B cell (primary cell): ENCODE results near the gene TIMP2. TPM values are rescaled to one million over a fixed set of nuclear protein-coding genes. Genes with fewer than 3 reads are reported as not detected.

Experiments used
- ATAC-seq: fragments of 200-7000 bp; cut with Tn5 transposase; one replicate; pipeline ENCODE4 v1.10.0; 2021; ENCODE audit warnings: low read depth, mild to moderate bottlenecking, moderate number of reproducible peaks, moderate library complexity
- CTCF ChIA-PET: fragments of 350-600 bp; sonication (Branson Sonifier 250); formaldehyde crosslinking; loops from one replicate; lab custom pipeline; 2021; ENCODE audit warnings: antibody characterized with exemption, inconsistent platforms; lab: Charles Lee
- POLR2A ChIA-PET: fragments of 350-600 bp; sonication (Branson Sonifier 250); formaldehyde crosslinking; loops from one replicate; lab custom pipeline; 2021; ENCODE audit warnings: antibody characterized with exemption; lab: Charles Lee
- DNase-seq: peaks from one replicate; pipeline ENCODE4 v3.0.0; 2013
- H2AFZ ChIP-seq: 2 replicates; pipeline ENCODE4 v1.6.1; 2012; ENCODE audit warnings: mild to moderate bottlenecking, low read depth, low read length; ENCODE audit not compliant: insufficient read depth, poor library complexity, severe bottlenecking
- H3K27ac ChIP-seq, 2 donors: 1 replicate in 1 of 2; 2 replicates in 1 of 2; pipeline ENCODE4 v1.5.1; 2012 to 2013; ENCODE audit warnings: low read length in 2 of 2, mild to moderate bottlenecking in 2 of 2, moderate library complexity in 1 of 2
- H3K27me3 ChIP-seq, 4 experiments: fragments of 200-600 bp in 1 of 4; sonication (generic) in 1 of 4; replicated peaks in 1 of 4; 1 replicate in 2 of 4; 2 replicates in 2 of 4; pipeline versions ENCODE4 v1.6.1 to v1.7.0; 2013 to 2016; ENCODE audit warnings: low read length in 3 of 4, mild to moderate bottlenecking in 2 of 4, mixed read lengths in 1 of 4, moderate library complexity in 1 of 4; ENCODE audit not compliant: insufficient read depth in 4 of 4, control insufficient read depth in 3 of 4; ENCODE audit errors: control extremely low read depth in 1 of 4
- H3K36me3 ChIP-seq, 2 experiments: replicated peaks in 1 of 2; 1 replicate in 1 of 2; 2 replicates in 1 of 2; pipeline versions ENCODE4 v1.6.1 to v1.7.1; 2013; ENCODE audit warnings: low read length in 1 of 2; ENCODE audit not compliant: insufficient read depth in 2 of 2, control insufficient read depth in 1 of 2; ENCODE audit errors: control extremely low read depth in 1 of 2, extremely low read depth in 1 of 2
- H3K4me1 ChIP-seq, 2 donors: fragments of 200-600 bp in 1 of 2; sonication (generic) in 1 of 2; 1 replicate in 1 of 2; 2 replicates in 1 of 2; pipeline versions ENCODE4 v1.5.1 to v1.6.1; 2013 to 2017; ENCODE audit warnings: low read length in 2 of 2; ENCODE audit not compliant: control insufficient read depth in 2 of 2, insufficient read depth in 2 of 2
- H3K4me2 ChIP-seq: replicated peaks from 2 replicates; pipeline ENCODE3; 2012; ENCODE audit warnings: mild to moderate bottlenecking, low read depth, low read length; ENCODE audit not compliant: poor library complexity, severe bottlenecking
- H3K4me3 ChIP-seq, 5 experiments: fragments of 200-600 bp in 1 of 5; sonication (generic) in 1 of 5; 1 replicate in 3 of 5; 2 replicates in 2 of 5; pipeline versions ENCODE4 v1.5.1 to v1.7.0; 2011 to 2016; ENCODE audit warnings: low read length in 4 of 5, mild to moderate bottlenecking in 4 of 5, low read depth in 2 of 5, control low read depth in 1 of 5, moderate library complexity in 1 of 5; ENCODE audit not compliant: insufficient read depth in 1 of 5; ENCODE audit errors: control extremely low read depth in 1 of 5, extremely low read depth in 1 of 5
- H3K79me2 ChIP-seq: fragments of 200-600 bp; sonication (generic); one replicate; pipeline ENCODE4 v1.6.0; 2016; ENCODE audit warnings: low read length; ENCODE audit not compliant: control insufficient read depth, insufficient read depth
- H3K9ac ChIP-seq: fragments of 200-600 bp; sonication (generic); 2 replicates; pipeline ENCODE4 v1.6.1; 2017; ENCODE audit warnings: mild to moderate bottlenecking, low read length, moderate library complexity
- H3K9me3 ChIP-seq, 3 donors: one replicate each; pipeline versions ENCODE4 v1.6.1 to v1.7.1; 2013; ENCODE audit warnings: low read length in 2 of 3; ENCODE audit not compliant: control insufficient read depth in 2 of 3, insufficient read depth in 1 of 3; ENCODE audit errors: control extremely low read depth in 1 of 3
- H4K20me1 ChIP-seq: 2 replicates; pipeline ENCODE4 v1.6.0; 2012; ENCODE audit warnings: mild to moderate bottlenecking, low read length; ENCODE audit not compliant: insufficient read depth, control insufficient read depth, poor library complexity, severe bottlenecking
- H3K27ac Mint-ChIP-seq: one replicate; pipeline ENCODE4 v1.8.0; 2021; ENCODE audit warnings: mixed read lengths
- H3K27me3 Mint-ChIP-seq: one replicate; pipeline ENCODE4 v1.8.0; 2021; ENCODE audit warnings: mixed read lengths
- H3K4me1 Mint-ChIP-seq: one replicate; pipeline ENCODE4 v1.8.0; 2021; ENCODE audit warnings: mixed read lengths
- H3K4me3 Mint-ChIP-seq: one replicate; pipeline ENCODE4 v1.8.0; 2021; ENCODE audit warnings: mixed read lengths
- H3K9me3 Mint-ChIP-seq: one replicate; pipeline ENCODE4 v1.8.0; 2022; ENCODE audit warnings: mixed read lengths; ENCODE audit not compliant: insufficient read depth
- CTCF ChIP-seq: fragments of 200-600 bp; IDR thresholded peaks from one replicate; pipeline ENCODE4 v1.8.0; 2022; ENCODE audit warnings: antibody characterized with exemption, mild to moderate bottlenecking
- EZH2 ChIP-seq: IDR thresholded peaks from 2 replicates; pipeline ENCODE4 v1.6.1; 2012; ENCODE audit warnings: borderline replicate concordance, low read depth, mild to moderate bottlenecking, moderate library complexity, low read length; ENCODE audit not compliant: insufficient read depth, poor library complexity, severe bottlenecking
- WGBS: methylation state at CpG from one replicate; pipeline ENCODE4 v1.1.5; 2013; ENCODE audit warnings: missing lambda C conversion rate; ENCODE audit not compliant: insufficient coverage; 5-methylcytosine and 5-hydroxymethylcytosine counted together
- intact Hi-C: fragments of 100-400 bp; cut with micrococcal nuclease; formaldehyde crosslinking; loops from one replicate; pipeline ENCODE4 v1.10.0; 2022
- polyA plus RNA-seq: library from polyadenylated mRNA; depleted of rRNA; stranded (reverse); fragments of >200 nt; gene quantifications from 2 replicates; pipeline ENCODE4 v1.2.3, GENCODE V29; 2012
- total RNA-seq, 2 donors: library from RNA; stranded (reverse); fragments of 120-200 nt in 1 of 2; gene quantifications; 1 replicate in 1 of 2; 2 replicates in 1 of 2; pipeline versions ENCODE4 v1.2.3 to v1.2.4, GENCODE V29; 2013 to 2022

TIMP2 gene
- total and polyA plus RNA-seq, 2 donors (not counting 1 experiment from before 2014, with no cell fraction given): 4.8 to 10.0 TPM

GRCh38 chr17:78883533-78884131 lies 41.6 kb downstream of the TIMP2 start:
- no peaks in the 10 kb centered on the region for H3K9me3 Mint-ChIP-seq
- no peak for ATAC-seq
- peaks cover 35% of the 10 kb centered on the region for H3K4me1 Mint-ChIP-seq
- peaks cover 10% of the 10 kb centered on the region for H3K27me3 Mint-ChIP-seq
- peak overlapping the region; percentile 39 for H3K4me3 Mint-ChIP-seq
- peak overlapping the region; percentile 73 for H2AFZ ChIP-seq
- no peak for DNase-seq
- peak overlapping the region; percentile 64 for H3K4me2 ChIP-seq
- peaks cover 32 to 41% of the 10 kb centered on the region in 2 donors for H3K4me1 ChIP-seq
- H3K9ac ChIP-seq: peak overlapping the region; percentile 6
- ChIA-PET CTCF (interaction anchor here (1.7 kb wide), 1 partner anchor 18 kb away, joined by 5 read pairs; no protein-coding TSS in a partner anchor), POLR2A (no interaction called here)
- no peak overlapping the region for H3K27ac ChIP-seq
- intact Hi-C loops: no loop called here
- peaks cover 0 to 8% (median 0%) of the 10 kb centered on the region in 4 experiments for H3K27me3 ChIP-seq
- no peaks in the 10 kb centered on the region for H3K36me3 ChIP-seq
- H4K20me1 ChIP-seq: no peaks in the 10 kb centered on the region
- H3K27ac Mint-ChIP-seq: no peak overlapping the region
- no peaks in the 10 kb centered on the region for H3K9me3 ChIP-seq
- no peak for TF ChIP-seq EZH2
- no peak for TF ChIP-seq CTCF
- H3K79me2 ChIP-seq: peaks cover 14% of the 10 kb centered on the region
- WGBS: 24% methylated on average over 24 of the region's 24 CpGs
- peak overlapping the region in 1 of 5 experiments; percentile 6 for H3K4me3 ChIP-seq

GRCh38 chr17:78883089-78883532 lies 42.1 kb downstream of the TIMP2 start:
- H3K4me3 Mint-ChIP-seq: peak overlapping the region; percentile 66
- TF ChIP-seq CTCF (no peak), EZH2 (no peak)
- Histone ChIP-seq H3K4me1 (peaks cover 28 to 37% of the 10 kb centered on the region in 2 donors), H2AFZ (peak overlapping the region; percentile 73), H3K9me3 (no peaks in the 10 kb centered on the region), H3K9ac (peak overlapping the region; percentile 46), H4K20me1 (no peaks in the 10 kb centered on the region), H3K36me3 (no peaks in the 10 kb centered on the region), H3K79me2 (peaks cover 12% of the 10 kb centered on the region), H3K4me3 (peak overlapping the region in 3 of 5 experiments; percentile 6 to 21 (median 15)), H3K4me2 (peak overlapping the region; percentile 64), H3K27ac (peak overlapping the region; percentile 32 to 46), H3K27me3 (peaks cover 0 to 8% (median 0%) of the 10 kb centered on the region in 4 experiments)
- ATAC-seq (peak; percentile 19), DNase-seq (no peak)
- H3K27me3 Mint-ChIP-seq: peaks cover 12% of the 10 kb centered on the region
- intact Hi-C loops: no loop called here
- H3K4me1 Mint-ChIP-seq: peaks cover 34% of the 10 kb centered on the region
- peak overlapping the region; percentile 37 for H3K27ac Mint-ChIP-seq
- POLR2A ChIA-PET: no interaction called here
- CTCF ChIA-PET: interaction anchor here (1.7 kb wide), 1 partner anchor 17 kb away, joined by 5 read pairs; no protein-coding TSS in a partner anchor
- no peaks in the 10 kb centered on the region for H3K9me3 Mint-ChIP-seq
- WGBS: 29% methylated on average over 9 of the region's 10 CpGs
